H9 (cell line): Measurements from ENCODE around the gene TGIF1. TPM values are rescaled to one million over a fixed set of nuclear protein-coding genes. Genes with fewer than 3 reads are reported as not detected.
A peak's percentile ranks its signal among the peaks of the same experiment; 100 is the strongest.

Source experiments
- DNase-seq: peaks from one replicate; pipeline ENCODE4 v3.0.0-alpha.2; 2017
- H2AFZ ChIP-seq: one replicate; pipeline ENCODE4 v1.6.1; 2013; ENCODE audit warnings: mild to moderate bottlenecking, low read length, control low read depth, moderate library complexity
- H2AK5ac ChIP-seq: 2 replicates; pipeline ENCODE4 v1.6.1; 2013; ENCODE audit warnings: low read length, control low read depth, mixed read lengths; ENCODE audit not compliant: insufficient read length
- H2BK120ac ChIP-seq: one replicate; pipeline ENCODE4 v1.6.1; 2013; ENCODE audit warnings: low read depth, mild to moderate bottlenecking, low read length, control low read depth, inconsistent platforms; ENCODE audit not compliant: poor library complexity, severe bottlenecking
- H2BK12ac ChIP-seq: 2 replicates; pipeline ENCODE4 v1.6.1; 2013; ENCODE audit warnings: low read length, control low read depth, mixed read lengths, low read depth; ENCODE audit not compliant: insufficient read length
- H2BK15ac ChIP-seq: 2 replicates; pipeline ENCODE4 v1.6.1; 2013; ENCODE audit warnings: low read depth, low read length, control low read depth
- H2BK20ac ChIP-seq: one replicate; pipeline ENCODE4 v1.6.1; 2013; ENCODE audit warnings: low read depth, mild to moderate bottlenecking, low read length, control low read depth, inconsistent platforms; ENCODE audit not compliant: poor library complexity, severe bottlenecking
- H2BK5ac ChIP-seq: 2 replicates; pipeline ENCODE4 v1.6.1; 2013; ENCODE audit warnings: low read length, control low read depth, mixed read lengths; ENCODE audit not compliant: insufficient read length
- H3K14ac ChIP-seq: 2 replicates; pipeline ENCODE4 v1.6.1; 2013; ENCODE audit warnings: low read length, control low read depth; ENCODE audit not compliant: insufficient read depth
- H3K18ac ChIP-seq: 2 replicates; pipeline ENCODE4 v1.6.1; 2013; ENCODE audit warnings: low read depth, mild to moderate bottlenecking, mixed read lengths, low read length, control low read depth; ENCODE audit not compliant: insufficient read length
- H3K23ac ChIP-seq: 2 replicates; pipeline ENCODE4 v1.6.1; 2013; ENCODE audit warnings: low read length, control low read depth, mixed read lengths, low read depth; ENCODE audit not compliant: insufficient read length
- H3K23me2 ChIP-seq: 2 replicates; pipeline ENCODE4 v1.6.1; 2013; ENCODE audit warnings: low read depth, mild to moderate bottlenecking, mixed read lengths, low read length, control low read depth; ENCODE audit not compliant: insufficient read length, poor library complexity, severe bottlenecking
- H3K27ac ChIP-seq: 2 replicates; pipeline ENCODE4 v1.5.1; 2013; ENCODE audit warnings: low read length, control low read depth, mixed read lengths, low read depth; ENCODE audit not compliant: insufficient read length
- H3K27me3 ChIP-seq: 2 replicates; pipeline ENCODE4 v1.6.1; 2013; ENCODE audit warnings: low read length, control low read depth, inconsistent platforms; ENCODE audit not compliant: insufficient read depth
- H3K4ac ChIP-seq: 2 replicates; pipeline ENCODE4 v1.6.1; 2013; ENCODE audit warnings: low read depth, mild to moderate bottlenecking, control low read depth, inconsistent platforms, low read length, moderate library complexity
- H3K4me1 ChIP-seq: 2 replicates; pipeline ENCODE4 v1.6.1; 2013; ENCODE audit warnings: low read length, control low read depth, inconsistent platforms; ENCODE audit not compliant: insufficient read depth
- H3K4me2 ChIP-seq: 2 replicates; pipeline ENCODE4 v1.6.1; 2013; ENCODE audit warnings: low read length, control low read depth, mixed read lengths; ENCODE audit not compliant: insufficient read length, insufficient read depth
- H3K56ac ChIP-seq: 2 replicates; pipeline ENCODE4 v1.6.1; 2013; ENCODE audit warnings: low read depth, mild to moderate bottlenecking, mixed read lengths, low read length, control low read depth; ENCODE audit not compliant: insufficient read length
- H3K79me1 ChIP-seq: 2 replicates; pipeline ENCODE4 v1.6.1; 2013; ENCODE audit warnings: low read depth, mild to moderate bottlenecking, moderate library complexity, low read length, control low read depth, inconsistent platforms; ENCODE audit not compliant: insufficient read depth, poor library complexity, severe bottlenecking
- H3K79me2 ChIP-seq: 2 replicates; pipeline ENCODE4 v1.6.1; 2013; ENCODE audit warnings: low read length, control low read depth, inconsistent platforms; ENCODE audit not compliant: insufficient read depth
- H3K9ac ChIP-seq: 2 replicates; pipeline ENCODE4 v1.6.1; 2013; ENCODE audit warnings: low read length, control low read depth, mixed read lengths; ENCODE audit not compliant: insufficient read length; ENCODE audit errors: extremely low read depth
- H3K9me3 ChIP-seq: one replicate; pipeline ENCODE4 v1.6.1; 2013; ENCODE audit warnings: low read depth, low read length, inconsistent platforms; ENCODE audit not compliant: control insufficient read depth
- H3T11ph ChIP-seq: one replicate; pipeline ENCODE4 v1.6.1; 2013; ENCODE audit warnings: mild to moderate bottlenecking, low read length, control low read depth, inconsistent platforms
- H4K20me1 ChIP-seq: one replicate; pipeline ENCODE4 v1.6.1; 2013; ENCODE audit not compliant: control insufficient read depth, insufficient read length, insufficient read depth
- H4K5ac ChIP-seq: 2 replicates; pipeline ENCODE4 v1.6.1; 2013; ENCODE audit warnings: low read depth, mild to moderate bottlenecking, mixed read lengths, low read length, control low read depth; ENCODE audit not compliant: insufficient read length
- H4K8ac ChIP-seq: replicated peaks from 2 replicates; pipeline ENCODE4 v1.6.1; 2013; ENCODE audit warnings: low read length, control low read depth, mixed read lengths, low read depth; ENCODE audit not compliant: insufficient read length
- H4K91ac ChIP-seq: 2 replicates; pipeline ENCODE4 v1.6.1; 2013; ENCODE audit warnings: low read depth, mild to moderate bottlenecking, moderate library complexity, mixed read lengths, low read length, control low read depth; ENCODE audit not compliant: insufficient read length
- H3K27ac Mint-ChIP-seq, 3 experiments: 2 replicates in 2 of 3; 3 replicates in 1 of 3; pipeline ENCODE4 v1.8.0; 2020 to 2021; ENCODE audit warnings: mixed read lengths in 3 of 3, mild to moderate bottlenecking in 1 of 3, moderate library complexity in 1 of 3
- H3K27me3 Mint-ChIP-seq: 2 replicates; pipeline ENCODE4 v1.8.0; 2021; ENCODE audit warnings: low read depth, mild to moderate bottlenecking, moderate library complexity, mixed read lengths
- H3K36me3 Mint-ChIP-seq, 3 experiments: 2 replicates in 2 of 3; 3 replicates in 1 of 3; pipeline ENCODE4 v1.8.0; 2020 to 2021; ENCODE audit warnings: low read depth in 3 of 3, mixed read lengths in 3 of 3; ENCODE audit not compliant: insufficient read depth in 1 of 3
- H3K4me1 Mint-ChIP-seq, 2 experiments: 2 replicates each; pipeline ENCODE4 v1.8.0; 2020; ENCODE audit warnings: mixed read lengths in 2 of 2
- H3K4me3 Mint-ChIP-seq, 2 experiments: 2 replicates in 1 of 2; 3 replicates in 1 of 2; pipeline ENCODE4 v1.8.0; 2020 to 2021; ENCODE audit warnings: mild to moderate bottlenecking in 2 of 2, mixed read lengths in 2 of 2, moderate library complexity in 1 of 2
- H3K9me3 Mint-ChIP-seq, 2 experiments: 2 replicates in 1 of 2; 3 replicates in 1 of 2; pipeline ENCODE4 v1.8.0; 2020; ENCODE audit warnings: mild to moderate bottlenecking in 2 of 2, mixed read lengths in 2 of 2, moderate library complexity in 1 of 2
- WGBS: extraction: QIAGEN DNeasy Blood & Tissue Kit; methylation state at CpG from one replicate; pipeline ENCODE4 v1.1.7; 2013; ENCODE audit warnings: missing lambda C conversion rate, low lambda C conversion rate, mixed read lengths; ENCODE audit not compliant: insufficient read length; ENCODE audit errors: extremely low coverage; 5-methylcytosine and 5-hydroxymethylcytosine counted together
- total RNA-seq: library from RNA; stranded (reverse); gene quantifications from 2 replicates; pipeline ENCODE4 v1.2.1, GENCODE V29; 2021
- TF ChIP-seq, protein P1 (sequence below): fragments of 200-600 bp; sonication (generic); conservative IDR thresholded peaks from 3 replicates; pipeline ENCODE4 v1.8.0; 2021; ENCODE audit warnings: antibody characterized with exemption, mild to moderate bottlenecking

Gene TGIF1
- total RNA-seq, 1 experiment from 2014 or later: 261 TPM

- H3K4ac ChIP-seq: no peak overlapping the region
- H3K4me3 Mint-ChIP-seq: peak overlapping the region in 1 of 2 experiments; percentile 99; a peak in 4 of 5 replicates
- no peak overlapping the region for H2AFZ ChIP-seq
- no peak overlapping the region for H2BK120ac ChIP-seq
- peak overlapping the region; percentile 77 to 99 (median 97); a peak in 6 of 7 replicates for H3K27ac Mint-ChIP-seq
- H3K4me1 Mint-ChIP-seq: peaks cover 63 to 68% of the 10 kb centered on the region in 2 experiments
- no peak overlapping the region for H2BK20ac ChIP-seq
- no peak overlapping the region for H3K14ac ChIP-seq
- H3K23me2 ChIP-seq: peaks cover 17% of the 10 kb centered on the region
- TF ChIP-seq, protein P1, sequence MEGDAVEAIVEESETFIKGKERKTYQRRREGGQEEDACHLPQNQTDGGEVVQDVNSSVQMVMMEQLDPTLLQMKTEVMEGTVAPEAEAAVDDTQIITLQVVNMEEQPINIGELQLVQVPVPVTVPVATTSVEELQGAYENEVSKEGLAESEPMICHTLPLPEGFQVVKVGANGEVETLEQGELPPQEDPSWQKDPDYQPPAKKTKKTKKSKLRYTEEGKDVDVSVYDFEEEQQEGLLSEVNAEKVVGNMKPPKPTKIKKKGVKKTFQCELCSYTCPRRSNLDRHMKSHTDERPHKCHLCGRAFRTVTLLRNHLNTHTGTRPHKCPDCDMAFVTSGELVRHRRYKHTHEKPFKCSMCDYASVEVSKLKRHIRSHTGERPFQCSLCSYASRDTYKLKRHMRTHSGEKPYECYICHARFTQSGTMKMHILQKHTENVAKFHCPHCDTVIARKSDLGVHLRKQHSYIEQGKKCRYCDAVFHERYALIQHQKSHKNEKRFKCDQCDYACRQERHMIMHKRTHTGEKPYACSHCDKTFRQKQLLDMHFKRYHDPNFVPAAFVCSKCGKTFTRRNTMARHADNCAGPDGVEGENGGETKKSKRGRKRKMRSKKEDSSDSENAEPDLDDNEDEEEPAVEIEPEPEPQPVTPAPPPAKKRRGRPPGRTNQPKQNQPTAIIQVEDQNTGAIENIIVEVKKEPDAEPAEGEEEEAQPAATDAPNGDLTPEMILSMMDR: no peak
- no peak overlapping the region for H2AK5ac ChIP-seq
- H4K8ac ChIP-seq: no peak overlapping the region
- no peak for DNase-seq
- no peak overlapping the region for H3T11ph ChIP-seq
- H3K27me3 Mint-ChIP-seq: no peaks in the 10 kb centered on the region
- H3K9me3 Mint-ChIP-seq: peaks cover 4 to 9% of the 10 kb centered on the region in 2 experiments; a peak in 3 of 5 replicates
- no peak overlapping the region for H3K56ac ChIP-seq
- H3K23ac ChIP-seq: no peak overlapping the region
- peaks cover 26% of the 10 kb centered on the region; the same call in 1 of the 2 replicates for H3K79me2 ChIP-seq
- no peak overlapping the region for H2BK15ac ChIP-seq
- no peak overlapping the region for H3K9ac ChIP-seq
- H3K27me3 ChIP-seq: no peaks in the 10 kb centered on the region
- H3K18ac ChIP-seq: no peak overlapping the region
- H4K20me1 ChIP-seq: no peaks in the 10 kb centered on the region
- H2BK5ac ChIP-seq: no peak overlapping the region
- H3K9me3 ChIP-seq: no peaks in the 10 kb centered on the region
- H3K4me1 ChIP-seq: peaks cover 11% of the 10 kb centered on the region; the same call in 1 of the 2 replicates
- no peak overlapping the region for H4K5ac ChIP-seq
- H3K27ac ChIP-seq: no peak overlapping the region
- no peak overlapping the region for H3K4me2 ChIP-seq
- H3K36me3 Mint-ChIP-seq: peaks cover 65 to 76% (median 68%) of the 10 kb centered on the region in 3 experiments
- WGBS: no CpG with 5 or more reads among the region's 1 CpG
- no peak overlapping the region for H4K91ac ChIP-seq
- H2BK12ac ChIP-seq: no peak overlapping the region
- H3K79me1 ChIP-seq: peaks cover 4% of the 10 kb centered on the region
Observed at GRCh38 chr18:3456686-3457069, 6.7 kb downstream of the TGIF1 start.
